HepG2 (cell line): Measurements from ENCODE around the gene FAM222A. TPM values are rescaled to one million over a fixed set of nuclear protein-coding genes. Genes with fewer than 3 reads are reported as not detected.

ENCODE experiments used
- ATAC-seq: fragments of 200-7000 bp; cut with Tn5 transposase; 3 replicates; pipeline ENCODE4 v1.9.1; 2020; ENCODE audit warnings: mild to moderate bottlenecking, moderate library complexity
- BruUV-seq: library from RNA; stranded (reverse); fragments of 400-500 nt; replicated peaks from 2 replicates; lab custom pipeline; 2021; lab: Mats Ljungman, UMichigan
- CTCF ChIA-PET: fragments of 300-600 bp; formaldehyde crosslinking; extraction: SDS; loops from one replicate; lab custom pipeline; 2021; ENCODE audit warnings: low total read pairs, inconsistent platforms, low intra/inter-chr PET ratio; lab: Yijun Ruan, JAX
- POLR2A ChIA-PET: fragments of 350-600 bp; sonication (Branson Sonifier 250); formaldehyde crosslinking; loops from one replicate; lab custom pipeline; 2020; ENCODE audit warnings: antibody characterized with exemption, inconsistent platforms; lab: Yijun Ruan, JAX
- DNase-seq: peaks from one replicate; pipeline ENCODE4 v3.0.0-alpha.2; 2015; ENCODE audit warnings: low spot score
- FAIRE-seq: peaks from 3 replicates; lab custom pipeline; 2011; peaks lifted over from hg19 to GRCh38; lab: Jason Lieb, UNC
- H2AFZ ChIP-seq: one replicate; pipeline ENCODE4 v1.6.1; 2011; ENCODE audit warnings: low read length, inconsistent platforms
- H3K27ac ChIP-seq: fragments of 300-600 bp; 3 replicates; pipeline ENCODE4 v1.8.0; 2011; ENCODE audit warnings: mixed run types, mild to moderate bottlenecking, mixed read lengths, low read length, inconsistent platforms; ENCODE audit not compliant: insufficient read depth; ENCODE audit errors: extremely low read length
- H3K27me3 ChIP-seq, 2 experiments: fragments of 200-600 bp in 1 of 2; 2 replicates in 1 of 2; 3 replicates in 1 of 2; pipeline versions ENCODE4 v1.6.0 to v1.8.0; 2011; ENCODE audit warnings: low read length in 2 of 2, mild to moderate bottlenecking in 2 of 2, moderate library complexity in 2 of 2, inconsistent platforms in 1 of 2; ENCODE audit not compliant: insufficient read depth in 2 of 2, control insufficient read depth in 1 of 2
- H3K36me3 ChIP-seq, 2 experiments: fragments of 200-600 bp in 1 of 2; replicated peaks in 1 of 2; 2 replicates in 1 of 2; 3 replicates in 1 of 2; pipeline versions ENCODE4 v1.5.1 to v1.8.0; 2011; ENCODE audit warnings: low read length in 2 of 2, inconsistent platforms in 1 of 2; ENCODE audit not compliant: insufficient read depth in 2 of 2, control insufficient read depth in 1 of 2
- H3K4me1 ChIP-seq: 2 replicates; pipeline ENCODE4 v1.5.1; 2012; ENCODE audit warnings: low read length, inconsistent platforms; ENCODE audit not compliant: insufficient read depth
- H3K4me2 ChIP-seq: 2 replicates; pipeline ENCODE4 v1.6.0; 2011; ENCODE audit warnings: low read depth, low read length, inconsistent platforms
- H3K4me3 ChIP-seq, 3 experiments: fragments of 200-600 bp in 1 of 3; sonication (generic), shearing (Covaris generic) in 1 of 3; replicated peaks in 1 of 3; 2 replicates each; pipeline ENCODE4 v1.5.1; 2011 to 2016; ENCODE audit warnings: low read length in 3 of 3, inconsistent platforms in 2 of 3, low read depth in 2 of 3, mild to moderate bottlenecking in 2 of 3, control low read depth in 1 of 3, mixed read lengths in 1 of 3; ENCODE audit not compliant: insufficient read depth in 1 of 3
- H3K79me2 ChIP-seq: one replicate; pipeline ENCODE4 v1.6.1; 2011; ENCODE audit warnings: low read length, inconsistent platforms; ENCODE audit not compliant: insufficient read depth
- H3K9ac ChIP-seq: 2 replicates; pipeline ENCODE4 v1.6.0; 2011; ENCODE audit warnings: mild to moderate bottlenecking, low read depth, low read length, inconsistent platforms; ENCODE audit not compliant: insufficient read depth
- H3K9me3 ChIP-seq: 2 replicates; pipeline ENCODE4 v1.5.1; 2012; ENCODE audit warnings: mild to moderate bottlenecking, low read length
- H4K20me1 ChIP-seq: 2 replicates; pipeline ENCODE4 v1.6.0; 2011; ENCODE audit warnings: inconsistent platforms, mild to moderate bottlenecking, low read length, moderate library complexity; ENCODE audit not compliant: insufficient read depth
- FOXP1 ChIP-seq, 2 experiments: fragments of 450-650 bp in 1 of 2; IDR thresholded peaks; 2 replicates each; pipeline ENCODE4 v1.6.1; 2017 to 2018; ENCODE audit warnings: antibody characterized with exemption in 1 of 2
- HMGA1 ChIP-seq: sonication (generic); formaldehyde crosslinking; conservative IDR thresholded peaks from 2 replicates; pipeline ENCODE4 v1.4.0; 2020; ENCODE audit warnings: missing genetic modification reagents
- MAX ChIP-seq: IDR thresholded peaks from 2 replicates; pipeline ENCODE4 v1.6.1; 2012; ENCODE audit warnings: inconsistent platforms
- MED1 ChIP-seq: sonication (generic); formaldehyde crosslinking; IDR thresholded peaks from 2 replicates; pipeline ENCODE4 v1.4.0; 2020; ENCODE audit warnings: missing genetic modification reagents
- NPAS2 ChIP-seq: sonication (generic); formaldehyde crosslinking; IDR thresholded peaks from 2 replicates; pipeline ENCODE4 v1.8.0; 2022; ENCODE audit warnings: mild to moderate bottlenecking, missing genetic modification reagents, borderline replicate concordance
- TEAD2 ChIP-seq: sonication (generic); formaldehyde crosslinking; IDR thresholded peaks from 2 replicates; pipeline ENCODE4 v1.9.0; 2021; ENCODE audit warnings: missing genetic modification reagents
- WIZ ChIP-seq: sonication (generic); formaldehyde crosslinking; IDR thresholded peaks from 2 replicates; pipeline ENCODE4 v1.5.1; 2020; ENCODE audit warnings: mild to moderate bottlenecking, missing genetic modification reagents
- ZEB1 ChIP-seq: IDR thresholded peaks from 2 replicates; pipeline ENCODE4 v1.6.1; 2012; ENCODE audit warnings: mild to moderate bottlenecking, low read depth, inconsistent platforms; ENCODE audit not compliant: insufficient replicate concordance
- ZFAT ChIP-seq: sonication (generic); formaldehyde crosslinking; conservative IDR thresholded peaks from 2 replicates; pipeline ENCODE4 v1.8.1; 2023; ENCODE audit warnings: missing genetic modification reagents, inconsistent platforms
- ZNF12 ChIP-seq: sonication (generic); formaldehyde crosslinking; IDR thresholded peaks from 2 replicates; pipeline ENCODE4 v1.5.0; 2020; ENCODE audit warnings: missing genetic modification reagents
- ZNF446 ChIP-seq: sonication (generic); formaldehyde crosslinking; IDR thresholded peaks from 2 replicates; pipeline ENCODE4 v1.5.0; 2020; ENCODE audit warnings: mild to moderate bottlenecking, missing genetic modification reagents
- ZNF563 ChIP-seq: sonication (generic); formaldehyde crosslinking; IDR thresholded peaks from 2 replicates; pipeline ENCODE4 v1.8.0; 2022; ENCODE audit warnings: mild to moderate bottlenecking, moderate library complexity, missing genetic modification reagents
- ZNF570 ChIP-seq: sonication (generic); formaldehyde crosslinking; IDR thresholded peaks from 2 replicates; pipeline ENCODE4 v1.4.0; 2020; ENCODE audit warnings: mild to moderate bottlenecking, missing genetic modification reagents, borderline replicate concordance
- ZNF598 ChIP-seq: sonication (generic); formaldehyde crosslinking; IDR thresholded peaks from 2 replicates; pipeline ENCODE4 v1.5.1; 2020; ENCODE audit warnings: mild to moderate bottlenecking, missing genetic modification reagents, borderline replicate concordance
- ZNF615 ChIP-seq: sonication (generic); formaldehyde crosslinking; IDR thresholded peaks from 2 replicates; pipeline ENCODE4 v1.5.0; 2020; ENCODE audit warnings: mild to moderate bottlenecking, missing genetic modification reagents, borderline replicate concordance
- ZNF780A ChIP-seq: sonication (generic); formaldehyde crosslinking; IDR thresholded peaks from 2 replicates; pipeline ENCODE4 v1.8.0; 2022; ENCODE audit warnings: mild to moderate bottlenecking, missing genetic modification reagents, moderate library complexity
- WGBS: methylation state at CpG from one replicate; pipeline ENCODE4 v1.1.6; 2017; ENCODE audit warnings: low lambda C conversion rate; 5-methylcytosine and 5-hydroxymethylcytosine counted together
- in situ Hi-C: cut with HindIII; loops from 2 replicates; pipeline ENCODE4 v1.10.0; 2017; ENCODE audit warnings: low pct_unique_long_range_greater_than_20kb; ENCODE audit not compliant: extremely low pct_ligation_motif_present
- intact Hi-C: fragments of 100-400 bp; cut with micrococcal nuclease; formaldehyde crosslinking; loops from one replicate; pipeline ENCODE4 v1.10.0; 2022; ENCODE audit not compliant: unreplicated experiment
- polyA plus RNA-seq, 8 experiments: library from polyadenylated mRNA; depleted of rRNA in 3 of 8; stranded (reverse) in 7 of 8; unstranded in 1 of 8; fragments of >200 nt; fragmentation: Illumina TruSeq in 4 of 8; extraction: Trizol in 4 of 8; gene quantifications; 2 replicates each; pipeline versions ENCODE4 v1.2.1 to v1.2.3, GENCODE V29; 2011 to 2016; ENCODE audit warnings: low read depth in 4 of 8, missing spikeins in 1 of 8, mixed read lengths in 1 of 8; ENCODE audit not compliant: insufficient read depth in 1 of 8
- total RNA-seq, 5 experiments: library from RNA; depleted of rRNA; stranded (reverse); fragments of >200 nt; fragmentation: Illumina TruSeq; extraction: Trizol; gene quantifications; 2 replicates each; pipeline ENCODE4 v1.2.3, GENCODE V29; 2016; ENCODE audit warnings: low read depth in 1 of 5

The FAM222A gene
- total and polyA plus RNA-seq, 2 of the 13 experiments (the other 11 are each of a cell fraction or from before 2014, with no cell fraction given) = 2.7 to 9.6 TPM

- DNase-seq (no peak), ATAC-seq (no peak), FAIRE-seq (no peak)
- H3K36me3 ChIP-seq = no peaks in the 10 kb centered on the region
- no peak overlapping the region for H3K4me3 ChIP-seq
- H3K9me3 ChIP-seq = no peaks in the 10 kb centered on the region
- BruUV-seq = no TSS peak
- no peaks in the 10 kb centered on the region for H4K20me1 ChIP-seq
- H3K4me1 ChIP-seq = peaks cover 26% of the 10 kb centered on the region
- no peaks in the 10 kb centered on the region for H3K79me2 ChIP-seq
- no peak overlapping the region for H2AFZ ChIP-seq
- ChIA-PET POLR2A (no interaction called here), CTCF (no interaction called here)
- in situ Hi-C loops = no loop called here
- H3K27ac ChIP-seq = no peak overlapping the region
- intact Hi-C loops = no loop called here
- H3K4me2 ChIP-seq = no peak overlapping the region
- no peak overlapping the region for H3K9ac ChIP-seq
- H3K27me3 ChIP-seq = no peaks in the 10 kb centered on the region; a peak in 1 of 5 replicates
- WGBS = 85% methylated on average over 9 of the region's 9 CpGs
- TF ChIP-seq ZNF615 (CRISPR knock-in tag) (no peak), TEAD2 (CRISPR knock-in tag) (no peak), ZEB1 (no peak), ZFAT (CRISPR knock-in tag) (no peak), WIZ (CRISPR knock-in tag) (no peak), ZNF570 (no peak), MAX (no peak), ZNF12 (CRISPR knock-in tag) (no peak), ZNF446 (CRISPR knock-in tag) (no peak), ZNF598 (no peak), MED1 (no peak), ZNF780A (CRISPR knock-in tag) (no peak), HMGA1 (no peak), ZNF563 (no peak), NPAS2 (CRISPR knock-in tag) (no peak), FOXP1 (IDR thresholded peaks at IDR 0.05) (no peak), FOXP1 (CRISPR knock-in tag; IDR thresholded peaks at IDR 0.05) (no peak)
Observed at GRCh38 chr12:109782326-109782703, 68.7 kb downstream of the FAM222A start.
